ENCODE results near the gene ATG9B. TPM values are rescaled to one million over a fixed set of nuclear protein-coding genes. Genes with fewer than 3 reads are reported as not detected.

ATG9B gene
- total and polyA plus RNA-seq, 10 donors: 0.66 to 3.8 (median 2.4) TPM

Other genes with a start within 250 kb of the ATG9B start
- 100 to 1,000 TPM in 3 of 7 donors, 10 to 100 TPM in 4; 56.1 to 107 (median 75.5) TPM for gene TMEM176B, start 224.1 kb downstream of the ATG9B start, total RNA-seq
- gene TMEM176B, start 224.1 kb downstream of the ATG9B start, polyA plus RNA-seq: 100 to 1,000 TPM in 1 of 3 donors, 10 to 100 TPM in 2; 70.0 to 101 (median 88.9) TPM
- gene TMEM176A, start 223.7 kb downstream of the ATG9B start, total RNA-seq: 10 to 100 TPM; 28.6 to 84.6 (median 57.1) TPM
- 10 to 100 TPM; 52.5 to 77.9 (median 62.9) TPM for gene TMEM176A, start 223.7 kb downstream of the ATG9B start, polyA plus RNA-seq
- 1 to 10 TPM in 2 of 7 donors, under 1 TPM in 3, not detected in 2; 0.36 to 2.5 (median 0.79) TPM for gene AOC1, start 172.0 kb downstream of the ATG9B start, total RNA-seq
- 1 to 10 TPM in 1 of 3 donors, under 1 TPM in 2; 0.03 to 1.1 (median 0.39) TPM for gene AOC1, start 172.0 kb downstream of the ATG9B start, polyA plus RNA-seq
- 1 to 10 TPM; 1.6 to 5.1 (median 2.8) TPM for gene KCNH2, start 46.2 kb downstream of the ATG9B start, total RNA-seq
- gene KCNH2, start 46.2 kb downstream of the ATG9B start, polyA plus RNA-seq: 1 to 10 TPM in 2 of 3 donors, under 1 TPM in 1; 0.67 to 2.5 (median 1.3) TPM
- gene NOS3, start 33.5 kb downstream of the ATG9B start, total RNA-seq: 100 to 1,000 TPM; 106 to 455 (median 187) TPM
- gene NOS3, start 33.5 kb downstream of the ATG9B start, polyA plus RNA-seq: 10 to 100 TPM; 11.9 to 81.1 (median 28.4) TPM
- gene ABCB8, start 4.0 kb upstream of the ATG9B start, total RNA-seq: 10 to 100 TPM; 22.5 to 42.6 (median 29.1) TPM
- 10 to 100 TPM; 12.9 to 21.1 (median 17.2) TPM for gene ABCB8, start 4.0 kb upstream of the ATG9B start, polyA plus RNA-seq
- 1 to 10 TPM; 1.5 to 5.0 (median 2.9) TPM for gene ASIC3, start 24.0 kb upstream of the ATG9B start, total RNA-seq
- 1 to 10 TPM; 1.1 to 3.7 (median 2.6) TPM for gene ASIC3, start 24.0 kb upstream of the ATG9B start, polyA plus RNA-seq
- gene CDK5, start 33.4 kb upstream of the ATG9B start, total RNA-seq: 10 to 100 TPM in 4 of 7 donors, 1 to 10 TPM in 3; 7.5 to 17.9 (median 11.2) TPM
- gene CDK5, start 33.4 kb upstream of the ATG9B start, polyA plus RNA-seq: 10 to 100 TPM in 1 of 3 donors, 1 to 10 TPM in 2; 6.3 to 10.1 (median 9.2) TPM
- gene SLC4A2, start 35.1 kb upstream of the ATG9B start, total RNA-seq: 100 to 1,000 TPM in 1 of 7 donors, 10 to 100 TPM in 6; 58.9 to 112 (median 85.2) TPM
- 100 to 1,000 TPM in 1 of 3 donors, 10 to 100 TPM in 2; 43.9 to 122 (median 99.4) TPM for gene SLC4A2, start 35.1 kb upstream of the ATG9B start, polyA plus RNA-seq
- 100 to 1,000 TPM in 1 of 7 donors, 10 to 100 TPM in 6; 72.9 to 102 (median 77.6) TPM for gene FASTK, start 56.3 kb upstream of the ATG9B start, total RNA-seq
- gene FASTK, start 56.3 kb upstream of the ATG9B start, polyA plus RNA-seq: 100 to 1,000 TPM in 2 of 3 donors, 10 to 100 TPM in 1; 83.9 to 183 (median 136) TPM
- 10 to 100 TPM; 27.1 to 47.8 (median 38.2) TPM for gene TMUB1, start 59.0 kb upstream of the ATG9B start, total RNA-seq
- gene TMUB1, start 59.0 kb upstream of the ATG9B start, polyA plus RNA-seq: 10 to 100 TPM; 43.0 to 73.4 (median 45.9) TPM
- gene AGAP3, start 62.0 kb upstream of the ATG9B start, total RNA-seq: 10 to 100 TPM; 43.2 to 94.4 (median 73.0) TPM
- 10 to 100 TPM; 21.8 to 79.1 (median 51.2) TPM for gene AGAP3, start 62.0 kb upstream of the ATG9B start, polyA plus RNA-seq
- not detected for gene GBX1, start 143.2 kb upstream of the ATG9B start, total RNA-seq
- gene GBX1, start 143.2 kb upstream of the ATG9B start, polyA plus RNA-seq: not detected
- gene ASB10, start 162.8 kb upstream of the ATG9B start, total RNA-seq: not detected
- gene ASB10, start 162.8 kb upstream of the ATG9B start, polyA plus RNA-seq: not detected
- not detected for gene H2BK1, start 186.0 kb upstream of the ATG9B start, total RNA-seq
- under 1 TPM in 1 of 3 donors, not detected in 2; 0.24 TPM for gene H2BK1, start 186.0 kb upstream of the ATG9B start, polyA plus RNA-seq
- 10 to 100 TPM; 22.7 to 30.0 (median 29.8) TPM for gene ABCF2, start 202.7 kb upstream of the ATG9B start, total RNA-seq
- 10 to 100 TPM in 2 of 3 donors, 1 to 10 TPM in 1; 9.2 to 19.3 (median 12.9) TPM for gene ABCF2, start 202.7 kb upstream of the ATG9B start, polyA plus RNA-seq
- gene CHPF2, start 208.0 kb upstream of the ATG9B start, total RNA-seq: 10 to 100 TPM; 39.9 to 55.4 (median 47.6) TPM
- 10 to 100 TPM; 16.3 to 30.0 (median 27.8) TPM for gene CHPF2, start 208.0 kb upstream of the ATG9B start, polyA plus RNA-seq
- gene SMARCD3, start 224.2 kb upstream of the ATG9B start, total RNA-seq: 10 to 100 TPM; 12.0 to 40.2 (median 18.1) TPM
- gene SMARCD3, start 224.2 kb upstream of the ATG9B start, polyA plus RNA-seq: 10 to 100 TPM in 2 of 3 donors, 1 to 10 TPM in 1; 8.8 to 16.2 (median 15.1) TPM